ENCODE measurements around the gene BRD2.

BRD2 gene

GRCh38 chr6:32968093-32968866, at the start of gene BRD2:
Gene BRD2 (plus strand): TSS chr6:32968594. CDS start chr6:32972899, 4,305 bp downstream.
- TF ChIP-seq CTCF (conservative IDR thresholded peaks at IDR 0.05), result no peak
- TF ChIP-seq ZFX (IDR thresholded peaks at IDR 0.05), result peak; percentile 72
- peak within 1 kb of the TSS; percentile 99 for H3K27ac ChIP-seq

- H3K27ac ChIP-seq, result no peak overlapping the region
- TF ChIP-seq ZFX (IDR thresholded peaks at IDR 0.05), result no peak
- TF ChIP-seq CTCF (conservative IDR thresholded peaks at IDR 0.05), result no peak
These were observed 47.7 kb upstream of the BRD2 start for GRCh38 chr6:32920715-32921114.

- no peak overlapping the region for H3K27ac ChIP-seq
- TF ChIP-seq CTCF (conservative IDR thresholded peaks at IDR 0.05) (no peak), ZFX (IDR thresholded peaks at IDR 0.05) (no peak)
These were observed 46.3 kb upstream of the BRD2 start for GRCh38 chr6:32922083-32922482.

GRCh38 chr6:32931211-32931610, 37.2 kb upstream of the BRD2 start:
- no peak overlapping the region for H3K27ac ChIP-seq
- TF ChIP-seq ZFX (IDR thresholded peaks at IDR 0.05), result no peak

DNA sequence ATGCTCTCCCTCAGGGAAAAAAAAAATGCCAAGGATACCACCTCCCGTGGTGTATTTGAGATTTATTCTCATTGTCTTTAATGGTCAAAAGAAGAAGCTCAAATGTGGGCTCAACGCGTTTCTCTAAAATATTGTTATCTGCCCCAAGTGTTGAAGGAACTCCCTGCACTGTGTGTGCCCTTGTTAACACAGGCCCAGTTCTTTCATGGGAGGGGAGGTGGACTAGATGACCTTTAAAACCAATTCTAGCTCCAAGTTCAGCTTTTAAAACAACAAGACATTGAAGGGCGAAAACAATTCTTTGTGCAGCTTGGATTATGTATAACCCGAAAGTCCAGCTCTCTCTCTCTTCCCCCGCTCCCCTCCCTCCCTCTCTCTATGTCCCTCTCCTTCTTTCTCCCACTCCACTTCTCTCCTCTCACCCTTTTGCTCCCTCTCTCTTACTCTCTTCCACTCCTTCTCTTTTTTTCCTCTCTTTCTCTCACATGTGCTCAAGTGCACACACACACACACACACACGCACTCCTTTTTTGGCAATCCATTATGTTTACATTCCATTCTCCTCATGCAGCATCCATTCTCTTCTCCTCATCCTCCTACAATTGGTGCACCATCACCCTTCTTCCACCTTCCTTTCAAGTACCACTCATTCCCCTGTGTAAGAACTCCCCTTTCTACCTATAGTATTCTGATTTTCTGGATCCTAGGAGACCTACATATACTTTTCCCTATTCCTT, 36.1 kb upstream of the BRD2 start:
- no peak for TF ChIP-seq CTCF (conservative IDR thresholded peaks at IDR 0.05)
- TF ChIP-seq ZFX (IDR thresholded peaks at IDR 0.05), result no peak
- no peak overlapping the region for H3K27ac ChIP-seq

GRCh38 chr6:32933661-32934085, 34.7 kb upstream of the BRD2 start:
- TF ChIP-seq ZFX (IDR thresholded peaks at IDR 0.05) (no peak), CTCF (conservative IDR thresholded peaks at IDR 0.05) (peak; percentile 93)
- H3K27ac ChIP-seq, result no peak overlapping the region

- H3K27ac ChIP-seq, result no peak overlapping the region
- TF ChIP-seq CTCF (conservative IDR thresholded peaks at IDR 0.05), result no peak
- TF ChIP-seq ZFX (IDR thresholded peaks at IDR 0.05), result no peak
These were observed 32.7 kb upstream of the BRD2 start for GRCh38 chr6:32935551-32936238.

Measured in C4-2B (cell line).